Retinal pigment epithelial cell (primary cell): ENCODE results near the gene RTEL1.

Experiments
- DNase-seq: peaks from one replicate; pipeline ENCODE4 v3.0.0-alpha.2; 2010; ENCODE audit warnings: low read depth
- H3K4me3 ChIP-seq: 2 replicates; pipeline ENCODE4 v1.5.1; 2011; ENCODE audit warnings: mild to moderate bottlenecking, low read length, control low read depth, moderate library complexity
- CTCF ChIP-seq: conservative IDR thresholded peaks from 2 replicates; pipeline ENCODE4 v1.5.1; 2011; ENCODE audit warnings: low read depth, low read length, control low read depth, inconsistent platforms

RTEL1 gene

GRCh38 chr20:63737945-63738686 is 80.0 kb downstream of the RTEL1 start:
- DNase-seq, result no peak
- no peak for TF ChIP-seq CTCF
- H3K4me3 ChIP-seq, result peak overlapping the region; percentile 24

- H3K4me3 ChIP-seq, result no peak overlapping the region
- DNase-seq, result no peak
- TF ChIP-seq CTCF, result no peak
Measured at GRCh38 chr20:63738687-63739129, 80.6 kb downstream of the RTEL1 start.

GRCh38 chr20:63739130-63740069 is 81.3 kb downstream of the RTEL1 start, which contains the start of gene SLC2A4RG:
SLC2A4RG (plus strand) TSS chr20:63739776; CDS start chr20:63739913, 137 bp downstream.
- no peak for TF ChIP-seq CTCF
- peak within 1 kb of the TSS; percentile 56 for H3K4me3 ChIP-seq
- no peak for DNase-seq

GRCh38 chr20:63740070-63740626 is 82.0 kb downstream of the RTEL1 start:
- no peak for TF ChIP-seq CTCF
- DNase-seq, result no peak
- peak overlapping the region; percentile 56 for H3K4me3 ChIP-seq

- H3K4me3 ChIP-seq, result peak overlapping the region; percentile 56
- DNase-seq, result peak; percentile 35
- peak; percentile 23 for TF ChIP-seq CTCF
Measured at GRCh38 chr20:63740627-63741353, 82.7 kb downstream of the RTEL1 start.

DNA sequence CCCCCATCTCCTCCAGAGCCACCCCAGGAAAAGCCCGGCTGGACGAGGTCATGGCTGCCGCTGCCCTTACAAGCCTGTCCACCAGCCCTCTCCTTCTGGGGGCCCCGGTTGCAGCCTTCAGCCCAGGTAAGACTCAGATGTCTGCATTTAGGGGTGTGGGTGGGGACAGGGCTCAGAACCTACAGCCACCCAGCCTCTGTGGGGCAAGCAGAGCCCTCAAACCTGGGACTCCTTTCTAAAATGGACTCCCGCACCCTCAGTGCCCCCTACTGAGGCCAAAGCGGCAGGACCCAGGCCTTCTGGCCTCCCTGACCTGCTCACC is 83.2 kb downstream of the RTEL1 start:
- DNase-seq, result no peak
- H3K4me3 ChIP-seq, result peak overlapping the region; percentile 56
- TF ChIP-seq CTCF, result no peak
